Fibroblast of pulmonary artery (primary cell): Measurements from ENCODE around the gene MTARC2.

Source experiments
- DNase-seq: peaks from one replicate; pipeline ENCODE4 v3.0.0-alpha.2; 2010; ENCODE audit warnings: low read depth
- H3K4me3 ChIP-seq: replicated peaks from 2 replicates; pipeline ENCODE4 v1.5.1; 2011; ENCODE audit warnings: low read depth, mild to moderate bottlenecking, control low read depth, low read length, moderate library complexity
- CTCF ChIP-seq: IDR thresholded peaks from 2 replicates; pipeline ENCODE4 v1.5.1; 2011; ENCODE audit warnings: mild to moderate bottlenecking, control low read depth, low read length, inconsistent platforms; ENCODE audit errors: missing control alignments

Gene MTARC2

GRCh38 chr1:220811695-220812094 is 63.6 kb downstream of the MTARC2 start:
- no peak for TF ChIP-seq CTCF
- DNase-seq = no peak
- no peak overlapping the region for H3K4me3 ChIP-seq

GRCh38 chr1:220812308-220812707 is 64.2 kb downstream of the MTARC2 start:
- no peak for DNase-seq
- H3K4me3 ChIP-seq = no peak overlapping the region
- TF ChIP-seq CTCF = no peak

- no peak overlapping the region for H3K4me3 ChIP-seq
- DNase-seq = no peak
- no peak for TF ChIP-seq CTCF
Measured at GRCh38 chr1:220813013-220813412, 64.9 kb downstream of the MTARC2 start.

- TF ChIP-seq CTCF = no peak
- no peak for DNase-seq
- H3K4me3 ChIP-seq = no peak overlapping the region
Measured at GRCh38 chr1:220815409-220815808, 67.3 kb downstream of the MTARC2 start.

- no peak for DNase-seq
- TF ChIP-seq CTCF = no peak
- no peak overlapping the region for H3K4me3 ChIP-seq
Measured at GRCh38 chr1:220817907-220818306, 69.8 kb downstream of the MTARC2 start.

- H3K4me3 ChIP-seq = no peak overlapping the region
- TF ChIP-seq CTCF = no peak
- peak; percentile 72 for DNase-seq
Measured at GRCh38 chr1:220818421-220819173, 70.5 kb downstream of the MTARC2 start.

- H3K4me3 ChIP-seq = no peak overlapping the region
- no peak for DNase-seq
- no peak for TF ChIP-seq CTCF
Measured at GRCh38 chr1:220819467-220820026, 71.4 kb downstream of the MTARC2 start.
